SKM-1 treated with dmso at 0.1 percent for 144 hours (cell line): Measurements from ENCODE around the gene PLAAT3.
A peak's percentile ranks its signal among the peaks of the same experiment; 100 is the strongest.
"Not testable (repeated sequence)": the region's sequence is repeated elsewhere in the genome, so short reads cannot be mapped to it uniquely, and the experiment has no call there.

Experiments used
- DNase-seq: peaks from one replicate; lab custom pipeline; 2025; ENCODE audit not compliant: unreplicated experiment; lab: John Stamatoyannopoulos, UW

Gene PLAAT3

GRCh38 chr11:63572026-63572688, 42.1 kb downstream of the PLAAT3 start:
- DNase-seq, result peak; percentile 30

GRCh38 chr11:63569570-63569969, 44.7 kb downstream of the PLAAT3 start:
- no peak for DNase-seq

- DNase-seq, result no peak
These were observed 47.0 kb downstream of the PLAAT3 start for GRCh38 chr11:63567044-63567840.

- no peak for DNase-seq
These were observed 49.4 kb downstream of the PLAAT3 start for GRCh38 chr11:63564784-63565350.

GRCh38 chr11:63564056-63564774, 50.0 kb downstream of the PLAAT3 start:
- no peak for DNase-seq

- no peak for DNase-seq
These were observed 50.8 kb downstream of the PLAAT3 start, which contains the start of gene PLAAT2 for GRCh38 chr11:63563201-63564055. PLAAT2 (minus strand) TSS chr11:63563379; CDS start chr11:63563324, 55 bp downstream.

GRCh38 chr11:63560506-63561180, 53.6 kb downstream of the PLAAT3 start:
- DNase-seq, result no peak

- DNase-seq, result no peak
These were observed 55.6 kb downstream of the PLAAT3 start for GRCh38 chr11:63558459-63559157.

- DNase-seq, result no peak
These were observed 56.7 kb downstream of the PLAAT3 start for GRCh38 chr11:63557570-63557969.

GRCh38 chr11:63556404-63557013, 57.7 kb downstream of the PLAAT3 start:
- DNase-seq, result no peak

GRCh38 chr11:63554877-63555223, 59.4 kb downstream of the PLAAT3 start:
- no peak for DNase-seq

- no peak for DNase-seq
These were observed 60.5 kb downstream of the PLAAT3 start for GRCh38 chr11:63553759-63554158.

GRCh38 chr11:63552921-63553320, 61.3 kb downstream of the PLAAT3 start:
- no peak for DNase-seq

- DNase-seq, result no peak
These were observed 62.4 kb downstream of the PLAAT3 start for GRCh38 chr11:63551889-63552266.

GRCh38 chr11:63551091-63551888, 62.9 kb downstream of the PLAAT3 start:
- no peak for DNase-seq

GRCh38 chr11:63550156-63550700, 64.0 kb downstream of the PLAAT3 start:
- not testable (repeated sequence) for DNase-seq

- no peak for DNase-seq
These were observed 64.8 kb downstream of the PLAAT3 start for GRCh38 chr11:63549411-63549810.

GRCh38 chr11:63548178-63548577, 66.1 kb downstream of the PLAAT3 start:
- DNase-seq, result no peak
